ENCODE results near the gene VARS2. TPM values are rescaled to one million over a fixed set of nuclear protein-coding genes. Genes with fewer than 3 reads are reported as not detected.
"Not testable (repeated sequence)": the region's sequence is repeated elsewhere in the genome, so short reads cannot be mapped to it uniquely, and the experiment has no call there.

Gene VARS2
- total RNA-seq, 1 donor from 2014 or later: 47.0 TPM

DNA sequence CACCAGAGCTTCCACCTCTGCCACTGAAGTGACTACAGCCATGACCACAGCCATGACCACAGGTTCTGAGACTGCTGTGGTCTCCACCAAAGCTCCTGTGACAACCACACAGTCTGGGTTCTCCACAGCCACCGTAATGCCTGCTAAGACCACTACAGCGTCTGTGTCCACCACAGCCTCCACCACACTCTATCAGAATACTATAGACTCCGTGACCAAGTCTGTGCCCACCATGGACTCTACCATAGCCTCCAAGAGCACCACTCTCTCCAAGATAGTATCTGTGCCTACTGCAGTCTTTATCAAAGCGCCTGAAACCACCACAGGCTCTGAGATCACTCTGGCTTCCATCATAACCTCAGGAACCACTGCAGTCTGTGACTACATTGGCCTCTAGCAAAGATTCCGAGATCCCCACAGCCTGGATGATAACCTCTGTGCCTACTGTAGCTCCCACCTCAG lies 51.1 kb downstream of the VARS2 start:
- Mint-ChIP-seq H3K9me3 (ENCODE audit: unreplicated experiment) (peaks cover 6% of the 10 kb centered on the region), H3K4me1 (ENCODE audit: low read depth, unreplicated experiment) (no peaks in the 10 kb centered on the region), H3K4me3 (ENCODE audit: unreplicated experiment) (no peak overlapping the region), H3K27me3 (ENCODE audit: unreplicated experiment) (peaks cover 5% of the 10 kb centered on the region), H3K36me3 (ENCODE audit: unreplicated experiment) (peaks cover 5% of the 10 kb centered on the region), H3K27ac (ENCODE audit: unreplicated experiment) (no peak overlapping the region)
- no peak for DNase-seq
- TF ChIP-seq, protein P1, sequence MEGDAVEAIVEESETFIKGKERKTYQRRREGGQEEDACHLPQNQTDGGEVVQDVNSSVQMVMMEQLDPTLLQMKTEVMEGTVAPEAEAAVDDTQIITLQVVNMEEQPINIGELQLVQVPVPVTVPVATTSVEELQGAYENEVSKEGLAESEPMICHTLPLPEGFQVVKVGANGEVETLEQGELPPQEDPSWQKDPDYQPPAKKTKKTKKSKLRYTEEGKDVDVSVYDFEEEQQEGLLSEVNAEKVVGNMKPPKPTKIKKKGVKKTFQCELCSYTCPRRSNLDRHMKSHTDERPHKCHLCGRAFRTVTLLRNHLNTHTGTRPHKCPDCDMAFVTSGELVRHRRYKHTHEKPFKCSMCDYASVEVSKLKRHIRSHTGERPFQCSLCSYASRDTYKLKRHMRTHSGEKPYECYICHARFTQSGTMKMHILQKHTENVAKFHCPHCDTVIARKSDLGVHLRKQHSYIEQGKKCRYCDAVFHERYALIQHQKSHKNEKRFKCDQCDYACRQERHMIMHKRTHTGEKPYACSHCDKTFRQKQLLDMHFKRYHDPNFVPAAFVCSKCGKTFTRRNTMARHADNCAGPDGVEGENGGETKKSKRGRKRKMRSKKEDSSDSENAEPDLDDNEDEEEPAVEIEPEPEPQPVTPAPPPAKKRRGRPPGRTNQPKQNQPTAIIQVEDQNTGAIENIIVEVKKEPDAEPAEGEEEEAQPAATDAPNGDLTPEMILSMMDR (IDR thresholded peaks at IDR 0.05; ENCODE audit: partially characterized antibody, unreplicated experiment): no peak

GRCh38 chr6:30966154-30966553 lies 52.1 kb downstream of the VARS2 start:
- no peak overlapping the region for H3K4me3 Mint-ChIP-seq (ENCODE audit: unreplicated experiment)
- H3K4me1 Mint-ChIP-seq (ENCODE audit: low read depth, unreplicated experiment): no peaks in the 10 kb centered on the region
- TF ChIP-seq, protein P1 (IDR thresholded peaks at IDR 0.05; ENCODE audit: partially characterized antibody, unreplicated experiment): no peak
- H3K27me3 Mint-ChIP-seq (ENCODE audit: unreplicated experiment): peaks cover 5% of the 10 kb centered on the region
- H3K36me3 Mint-ChIP-seq (ENCODE audit: unreplicated experiment): peaks cover 5% of the 10 kb centered on the region
- DNase-seq: no peak
- H3K27ac Mint-ChIP-seq (ENCODE audit: unreplicated experiment): no peak overlapping the region
- peaks cover 6% of the 10 kb centered on the region for H3K9me3 Mint-ChIP-seq (ENCODE audit: unreplicated experiment)

DNA sequence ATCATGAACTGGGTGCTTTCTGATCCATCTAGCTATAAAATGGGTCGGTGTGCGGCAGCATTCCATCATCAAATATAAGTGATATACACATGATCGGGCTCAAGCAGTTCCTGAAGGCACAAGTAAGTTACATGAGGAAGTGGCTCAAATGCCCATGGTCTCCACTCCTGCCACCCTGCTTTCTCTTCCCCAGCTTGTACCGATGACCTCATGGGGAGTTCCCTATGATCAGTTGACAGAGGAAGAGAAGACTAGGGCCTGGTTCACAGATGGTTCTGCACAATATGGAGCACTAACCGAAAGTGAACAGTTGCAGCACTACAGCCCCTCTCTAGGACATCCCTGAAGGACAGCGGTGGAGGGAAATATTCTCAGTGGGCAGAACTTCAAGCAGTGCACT lies 55.1 kb downstream of the VARS2 start:
- H3K27me3 Mint-ChIP-seq (ENCODE audit: unreplicated experiment): peaks cover 13% of the 10 kb centered on the region
- H3K36me3 Mint-ChIP-seq (ENCODE audit: unreplicated experiment); H3K4me1 Mint-ChIP-seq (ENCODE audit: low read depth, unreplicated experiment); H3K9me3 Mint-ChIP-seq (ENCODE audit: unreplicated experiment); DNase-seq; H3K4me3 Mint-ChIP-seq (ENCODE audit: unreplicated experiment); H3K27ac Mint-ChIP-seq (ENCODE audit: unreplicated experiment): not testable (repeated sequence)

- Mint-ChIP-seq H3K4me3 (ENCODE audit: unreplicated experiment) (no peak overlapping the region), H3K27me3 (ENCODE audit: unreplicated experiment) (peaks cover 9% of the 10 kb centered on the region), H3K4me1 (ENCODE audit: low read depth, unreplicated experiment) (no peaks in the 10 kb centered on the region), H3K9me3 (ENCODE audit: unreplicated experiment) (peaks cover 3% of the 10 kb centered on the region), H3K27ac (ENCODE audit: unreplicated experiment) (no peak overlapping the region), H3K36me3 (ENCODE audit: unreplicated experiment) (no peaks in the 10 kb centered on the region)
- no peak for DNase-seq
- TF ChIP-seq, protein P1 (IDR thresholded peaks at IDR 0.05; ENCODE audit: partially characterized antibody, unreplicated experiment): no peak
These were observed 56.9 kb downstream of the VARS2 start for GRCh38 chr6:30970946-30971345.

- peaks cover 3% of the 10 kb centered on the region for H3K9me3 Mint-ChIP-seq (ENCODE audit: unreplicated experiment)
- H3K4me1 Mint-ChIP-seq (ENCODE audit: low read depth, unreplicated experiment): no peaks in the 10 kb centered on the region
- H3K36me3 Mint-ChIP-seq (ENCODE audit: unreplicated experiment): no peaks in the 10 kb centered on the region
- no peak overlapping the region for H3K4me3 Mint-ChIP-seq (ENCODE audit: unreplicated experiment)
- DNase-seq: no peak
- H3K27me3 Mint-ChIP-seq (ENCODE audit: unreplicated experiment): peaks cover 8% of the 10 kb centered on the region
- TF ChIP-seq, protein P1 (IDR thresholded peaks at IDR 0.05; ENCODE audit: partially characterized antibody, unreplicated experiment): no peak
- no peak overlapping the region for H3K27ac Mint-ChIP-seq (ENCODE audit: unreplicated experiment)
These were observed 58.8 kb downstream of the VARS2 start for GRCh38 chr6:30972816-30973215.
